CD4-positive, CD25-positive, alpha-beta regulatory T cell (primary cell): Measurements from ENCODE around the gene ACTN3. TPM values are rescaled to one million over a fixed set of nuclear protein-coding genes. Genes with fewer than 3 reads are reported as not detected.

Experiments used
- ATAC-seq, 2 donors: fragments of 150-1000 bp; cut with Tn5 transposase; one replicate each; pipeline ENCODE4 v1.10.0; 2021; ENCODE audit warnings: low read depth in 2 of 2, moderate number of reproducible peaks in 2 of 2, moderate library complexity in 1 of 2
- DNase-seq, 3 donors: peaks; one replicate each; pipeline versions ENCODE4 v3.0.0 to v3.0.0-alpha.2; 2012 to 2022; ENCODE audit warnings: mixed read lengths in 1 of 3
- H3K27ac ChIP-seq: one replicate; pipeline ENCODE4 v1.7.0; 2013; ENCODE audit warnings: mild to moderate bottlenecking, low read length; ENCODE audit not compliant: insufficient read depth, poor library complexity, severe bottlenecking
- H3K27me3 ChIP-seq: one replicate; pipeline ENCODE4 v1.7.0; 2013; ENCODE audit warnings: low read length; ENCODE audit not compliant: control insufficient read depth, insufficient read depth
- H3K36me3 ChIP-seq: one replicate; pipeline ENCODE4 v1.7.0; 2013; ENCODE audit warnings: mild to moderate bottlenecking, low read length, moderate library complexity; ENCODE audit not compliant: control insufficient read depth, insufficient read depth
- H3K4me1 ChIP-seq: 2 replicates; pipeline ENCODE4 v1.7.0; 2013; ENCODE audit warnings: mild to moderate bottlenecking, low read length; ENCODE audit not compliant: insufficient read depth, control insufficient read depth, poor library complexity, severe bottlenecking
- H3K4me3 ChIP-seq: one replicate; pipeline ENCODE4 v1.7.0; 2013; ENCODE audit warnings: low read depth, mild to moderate bottlenecking, low read length, moderate library complexity
- H3K9me3 ChIP-seq, 2 experiments: 1 replicate in 1 of 2; 2 replicates in 1 of 2; pipeline ENCODE4 v1.7.0; 2013; ENCODE audit warnings: low read length in 2 of 2, mild to moderate bottlenecking in 1 of 2, moderate library complexity in 1 of 2; ENCODE audit not compliant: control insufficient read depth in 2 of 2
- H3K27ac Mint-ChIP-seq, 3 donors: one replicate each; pipeline ENCODE4 v1.8.0; 2020 to 2022; ENCODE audit warnings: mild to moderate bottlenecking in 3 of 3, mixed read lengths in 3 of 3, moderate library complexity in 2 of 3
- H3K27me3 Mint-ChIP-seq: one replicate; pipeline ENCODE4 v1.8.0; 2022; ENCODE audit warnings: mild to moderate bottlenecking, mixed read lengths
- H3K36me3 Mint-ChIP-seq: one replicate; pipeline ENCODE4 v1.8.0; 2020; ENCODE audit warnings: mixed read lengths
- H3K4me1 Mint-ChIP-seq, 4 donors: one replicate each; pipeline ENCODE4 v1.8.0; 2020 to 2022; ENCODE audit warnings: mixed read lengths in 4 of 4, mild to moderate bottlenecking in 1 of 4
- H3K4me3 Mint-ChIP-seq, 4 donors: one replicate each; pipeline ENCODE4 v1.8.0; 2020 to 2022; ENCODE audit warnings: mild to moderate bottlenecking in 4 of 4, mixed read lengths in 4 of 4, moderate library complexity in 3 of 4
- H3K9me3 Mint-ChIP-seq, 7 donors: one replicate each; pipeline ENCODE4 v1.8.0; 2020 to 2022; ENCODE audit warnings: mixed read lengths in 7 of 7, mild to moderate bottlenecking in 3 of 7, moderate library complexity in 2 of 7
- polyA plus RNA-seq, 4 donors: library from polyadenylated mRNA; unstranded; fragments of 300-500 nt; fragmentation: Illumina TruSeq; gene quantifications; one replicate each; pipeline ENCODE4 v1.2.3, GENCODE V29; 2021
- total RNA-seq: library from RNA; stranded (reverse); gene quantifications from one replicate; pipeline ENCODE4 v1.2.3, GENCODE V29; 2022

ACTN3 gene
- total and polyA plus RNA-seq, 5 donors from 2014 or later = not detected

GRCh38 chr11:66554602-66555001, 7.9 kb downstream of the ACTN3 start:
- ATAC-seq = no peak

GRCh38 chr11:66555416-66555815, 8.7 kb downstream of the ACTN3 start:
- no peak overlapping the region for H3K4me3 ChIP-seq
- Mint-ChIP-seq H3K36me3 (no peaks in the 10 kb centered on the region), H3K27ac (no peak overlapping the region), H3K27me3 (no peaks in the 10 kb centered on the region), H3K4me1 (peaks cover 0 to 8% (median 2%) of the 10 kb centered on the region in 4 donors), H3K4me3 (no peak overlapping the region), H3K9me3 (peaks cover 0 to 1% (median 0%) of the 10 kb centered on the region in 7 donors)
- DNase-seq (no peak), ATAC-seq (no peak)
- H3K36me3 ChIP-seq = no peaks in the 10 kb centered on the region
- peaks cover 6% of the 10 kb centered on the region for H3K4me1 ChIP-seq
- H3K27ac ChIP-seq = no peak overlapping the region
- H3K27me3 ChIP-seq = peaks cover 2% of the 10 kb centered on the region
- no peaks in the 10 kb centered on the region for H3K9me3 ChIP-seq

More at GRCh38 chr11:66554602-66555001, 7.9 kb downstream of the ACTN3 start:
- no peaks in the 10 kb centered on the region for H3K9me3 ChIP-seq
- Mint-ChIP-seq H3K4me3 (no peak overlapping the region), H3K36me3 (no peaks in the 10 kb centered on the region), H3K27me3 (no peaks in the 10 kb centered on the region), H3K9me3 (peaks cover 0 to 1% (median 0%) of the 10 kb centered on the region in 7 donors), H3K27ac (no peak overlapping the region), H3K4me1 (peaks cover 0 to 8% (median 2%) of the 10 kb centered on the region in 4 donors)
- no peak overlapping the region for H3K4me3 ChIP-seq
- H3K27ac ChIP-seq = no peak overlapping the region
- peaks cover 2% of the 10 kb centered on the region for H3K27me3 ChIP-seq
- DNase-seq = no peak
- H3K4me1 ChIP-seq = peaks cover 6% of the 10 kb centered on the region
- H3K36me3 ChIP-seq = no peaks in the 10 kb centered on the region

- H3K27ac Mint-ChIP-seq = no peak overlapping the region
- H3K36me3 Mint-ChIP-seq = no peaks in the 10 kb centered on the region
- no peaks in the 10 kb centered on the region for H3K36me3 ChIP-seq
- ATAC-seq = no peak
- H3K27me3 Mint-ChIP-seq = no peaks in the 10 kb centered on the region
- peaks cover 0 to 8% (median 2%) of the 10 kb centered on the region in 4 donors for H3K4me1 Mint-ChIP-seq
- peaks cover 2% of the 10 kb centered on the region for H3K27me3 ChIP-seq
- no peak overlapping the region for H3K4me3 ChIP-seq
- peaks cover 6% of the 10 kb centered on the region for H3K4me1 ChIP-seq
- H3K9me3 ChIP-seq = no peaks in the 10 kb centered on the region
- no peak overlapping the region for H3K27ac ChIP-seq
- peaks cover 0 to 1% (median 0%) of the 10 kb centered on the region in 7 donors for H3K9me3 Mint-ChIP-seq
- H3K4me3 Mint-ChIP-seq = no peak overlapping the region
- no peak for DNase-seq
These were observed 9.4 kb downstream of the ACTN3 start for GRCh38 chr11:66556086-66556485.

- DNase-seq = no peak
- no peaks in the 10 kb centered on the region for H3K9me3 ChIP-seq
- no peaks in the 10 kb centered on the region for H3K36me3 Mint-ChIP-seq
These were observed 11.1 kb downstream of the ACTN3 start for GRCh38 chr11:66557733-66558326.

GRCh38 chr11:66559142-66559865, 12.6 kb downstream of the ACTN3 start:
- peaks cover 0 to 8% (median 2%) of the 10 kb centered on the region in 4 donors for H3K4me1 Mint-ChIP-seq
- Histone ChIP-seq H3K4me1 (peaks cover 6% of the 10 kb centered on the region), H3K27ac (no peak overlapping the region), H3K9me3 (no peaks in the 10 kb centered on the region), H3K36me3 (no peaks in the 10 kb centered on the region), H3K27me3 (peaks cover 2% of the 10 kb centered on the region), H3K4me3 (no peak overlapping the region)
- H3K27me3 Mint-ChIP-seq = no peaks in the 10 kb centered on the region
- no peak overlapping the region for H3K27ac Mint-ChIP-seq
- ATAC-seq (peak; percentile 17 to 55), DNase-seq (peak in 2 of 3 donors; percentile 19 to 37)
- peaks cover 0 to 1% (median 0%) of the 10 kb centered on the region in 7 donors for H3K9me3 Mint-ChIP-seq
- no peaks in the 10 kb centered on the region for H3K36me3 Mint-ChIP-seq
- peak overlapping the region in 1 of 4 donors; percentile 56 for H3K4me3 Mint-ChIP-seq

More at GRCh38 chr11:66557733-66558326, 11.1 kb downstream of the ACTN3 start:
- H3K9me3 Mint-ChIP-seq = peaks cover 0 to 1% (median 0%) of the 10 kb centered on the region in 7 donors
- no peak overlapping the region for H3K4me3 Mint-ChIP-seq
- no peak overlapping the region for H3K4me3 ChIP-seq
- no peak overlapping the region for H3K27ac Mint-ChIP-seq
- H3K27ac ChIP-seq = no peak overlapping the region
- no peaks in the 10 kb centered on the region for H3K36me3 ChIP-seq
- H3K27me3 ChIP-seq = peaks cover 2% of the 10 kb centered on the region
- H3K4me1 ChIP-seq = peaks cover 6% of the 10 kb centered on the region
- peaks cover 0 to 8% (median 2%) of the 10 kb centered on the region in 4 donors for H3K4me1 Mint-ChIP-seq
- ATAC-seq = no peak
- H3K27me3 Mint-ChIP-seq = no peaks in the 10 kb centered on the region

- DNase-seq (no peak), ATAC-seq (no peak)
- H3K9me3 ChIP-seq = no peaks in the 10 kb centered on the region
- H3K27me3 Mint-ChIP-seq = no peaks in the 10 kb centered on the region
- H3K27ac Mint-ChIP-seq = no peak overlapping the region
- H3K36me3 Mint-ChIP-seq = no peaks in the 10 kb centered on the region
- H3K4me1 Mint-ChIP-seq = peaks cover 0 to 8% (median 2%) of the 10 kb centered on the region in 4 donors
- peaks cover 2% of the 10 kb centered on the region for H3K27me3 ChIP-seq
- H3K4me3 Mint-ChIP-seq = peak overlapping the region in 1 of 4 donors; percentile 18
- peaks cover 6% of the 10 kb centered on the region for H3K4me1 ChIP-seq
- no peak overlapping the region for H3K27ac ChIP-seq
- peaks cover 0 to under 1% (median 0%) of the 10 kb centered on the region in 7 donors for H3K9me3 Mint-ChIP-seq
- no peak overlapping the region for H3K4me3 ChIP-seq
- H3K36me3 ChIP-seq = no peaks in the 10 kb centered on the region
These were observed 13.4 kb downstream of the ACTN3 start for GRCh38 chr11:66559866-66560676.

GRCh38 chr11:66561178-66561974, 14.7 kb downstream of the ACTN3 start:
- H3K27me3 Mint-ChIP-seq = peaks cover 5% of the 10 kb centered on the region
- no peak for DNase-seq
- Histone ChIP-seq H3K4me1 (peaks cover 6% of the 10 kb centered on the region), H3K4me3 (no peak overlapping the region), H3K27ac (no peak overlapping the region), H3K27me3 (peaks cover 2% of the 10 kb centered on the region), H3K9me3 (no peaks in the 10 kb centered on the region), H3K36me3 (no peaks in the 10 kb centered on the region)
- H3K27ac Mint-ChIP-seq = no peak overlapping the region
- H3K4me1 Mint-ChIP-seq = peaks cover 0 to 11% (median 2%) of the 10 kb centered on the region in 4 donors
- H3K9me3 Mint-ChIP-seq = peaks cover 0 to 2% (median 0%) of the 10 kb centered on the region in 7 donors
- ATAC-seq = no peak
- H3K4me3 Mint-ChIP-seq = no peak overlapping the region
- H3K36me3 Mint-ChIP-seq = no peaks in the 10 kb centered on the region
